Esophagus squamous epithelium (tissue), 5 donors: ENCODE results near the gene ZC3H12A. TPM values are rescaled to one million over a fixed set of nuclear protein-coding genes. Genes with fewer than 3 reads are reported as not detected.

ENCODE experiments used
- DNase-seq: peaks from one replicate; lab custom pipeline; 2025; lab: John Stamatoyannopoulos, UW
- H3K27ac ChIP-seq, 4 donors: fragments of 200-600 bp; sonication (generic); one replicate each; pipeline ENCODE4 v1.5.1; 2016 to 2019; ENCODE audit warnings: mild to moderate bottlenecking in 1 of 4
- H3K27me3 ChIP-seq, 4 donors: fragments of 200-600 bp; sonication (generic); 1 replicate in 3 of 4; 2 replicates in 1 of 4; pipeline versions ENCODE4 v1.5.1 to v1.6.0; 2017 to 2021; ENCODE audit warnings: antibody characterized with exemption in 1 of 4
- H3K36me3 ChIP-seq, 3 donors: fragments of 200-600 bp; sonication (generic); one replicate each; pipeline ENCODE4 v1.5.1; 2016 to 2019
- H3K4me1 ChIP-seq, 3 donors: fragments of 200-600 bp; sonication (generic); one replicate each; pipeline ENCODE4 v1.5.1; 2017 to 2019
- H3K4me3 ChIP-seq, 4 donors: fragments of 200-600 bp; sonication (generic); 1 replicate in 3 of 4; 2 replicates in 1 of 4; pipeline ENCODE4 v1.5.1; 2016 to 2019; ENCODE audit warnings: mild to moderate bottlenecking in 2 of 4, moderate library complexity in 1 of 4
- H3K9me3 ChIP-seq, 3 donors: fragments of 200-600 bp; sonication (generic); one replicate each; pipeline ENCODE4 v1.5.1; 2016 to 2019
- POLR2A ChIP-seq, 4 donors: fragments of 450-650 bp; IDR thresholded peaks; one replicate each; pipeline ENCODE4 v1.6.1; 2017; ENCODE audit warnings: antibody characterized with exemption in 4 of 4, mild to moderate bottlenecking in 4 of 4, moderate library complexity in 3 of 4
- WGBS, 2 donors: methylation state at CpG; one replicate each; pipeline ENCODE4 v1.1.5; 2018; 5-methylcytosine and 5-hydroxymethylcytosine counted together
- intact Hi-C: fragments of 100-400 bp; cut with DNase I; formaldehyde crosslinking; loops from one replicate; pipeline ENCODE4 v1.15.0; 2022
- total RNA-seq, 4 donors: library from RNA; depleted of rRNA; stranded (reverse); fragments of >200 nt; gene quantifications; one replicate each; pipeline ENCODE4 v1.1.0, GENCODE V29; 2016
- TF ChIP-seq, protein P1 (sequence below), 6 experiments: fragments of 450-650 bp in 4 of 6; fragments of 200-600 bp in 2 of 6; sonication (generic) in 2 of 6; IDR thresholded peaks; one replicate each; pipeline ENCODE4 v1.5.1; 2016 to 2019; ENCODE audit warnings: antibody characterized with exemption in 6 of 6, mild to moderate bottlenecking in 4 of 6, moderate library complexity in 4 of 6
- donor health status: DM: yes; HTN: yes; CAD: no.

ZC3H12A gene
- total RNA-seq, 4 donors from 2014 or later, result 11.6 to 132 (median 49.0) TPM

GRCh38 chr1:37432716-37433115 is 41.7 kb upstream of the ZC3H12A start:
- no peak for TF ChIP-seq POLR2A (IDR thresholded peaks at IDR 0.05)
- TF ChIP-seq, protein P1, sequence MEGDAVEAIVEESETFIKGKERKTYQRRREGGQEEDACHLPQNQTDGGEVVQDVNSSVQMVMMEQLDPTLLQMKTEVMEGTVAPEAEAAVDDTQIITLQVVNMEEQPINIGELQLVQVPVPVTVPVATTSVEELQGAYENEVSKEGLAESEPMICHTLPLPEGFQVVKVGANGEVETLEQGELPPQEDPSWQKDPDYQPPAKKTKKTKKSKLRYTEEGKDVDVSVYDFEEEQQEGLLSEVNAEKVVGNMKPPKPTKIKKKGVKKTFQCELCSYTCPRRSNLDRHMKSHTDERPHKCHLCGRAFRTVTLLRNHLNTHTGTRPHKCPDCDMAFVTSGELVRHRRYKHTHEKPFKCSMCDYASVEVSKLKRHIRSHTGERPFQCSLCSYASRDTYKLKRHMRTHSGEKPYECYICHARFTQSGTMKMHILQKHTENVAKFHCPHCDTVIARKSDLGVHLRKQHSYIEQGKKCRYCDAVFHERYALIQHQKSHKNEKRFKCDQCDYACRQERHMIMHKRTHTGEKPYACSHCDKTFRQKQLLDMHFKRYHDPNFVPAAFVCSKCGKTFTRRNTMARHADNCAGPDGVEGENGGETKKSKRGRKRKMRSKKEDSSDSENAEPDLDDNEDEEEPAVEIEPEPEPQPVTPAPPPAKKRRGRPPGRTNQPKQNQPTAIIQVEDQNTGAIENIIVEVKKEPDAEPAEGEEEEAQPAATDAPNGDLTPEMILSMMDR (IDR thresholded peaks at IDR 0.05), result no peak
- intact Hi-C loops, result loop anchor here (10.0 kb wide), 1 partner anchor 728 kb away; no protein-coding TSS in a partner anchor
- H3K4me3 ChIP-seq, result no peak overlapping the region
- no peak for DNase-seq
- H3K9me3 ChIP-seq, result no peaks in the 10 kb centered on the region
- WGBS, 2 donors, result 22 to 25% methylated on average over 2 to 4 of the region's 12 CpGs
- H3K4me1 ChIP-seq, result no peaks in the 10 kb centered on the region
- no peak overlapping the region for H3K27ac ChIP-seq
- no peaks in the 10 kb centered on the region for H3K36me3 ChIP-seq
- H3K27me3 ChIP-seq, result peaks cover 0 to 72% (median 0%) of the 10 kb centered on the region in 4 donors

GRCh38 chr1:37433171-37433570 is 41.2 kb upstream of the ZC3H12A start:
- intact Hi-C loops, result loop anchor here (10.0 kb wide), 1 partner anchor 728 kb away; no protein-coding TSS in a partner anchor
- Histone ChIP-seq H3K4me3 (no peak overlapping the region), H3K9me3 (no peaks in the 10 kb centered on the region), H3K27me3 (peaks cover 0 to 73% (median 0%) of the 10 kb centered on the region in 4 donors), H3K36me3 (no peaks in the 10 kb centered on the region), H3K4me1 (no peaks in the 10 kb centered on the region), H3K27ac (no peak overlapping the region)
- no peak for DNase-seq
- 46 to 56% methylated on average over 3 to 7 of the region's 12 CpGs for WGBS, 2 donors
- TF ChIP-seq, protein P1 (IDR thresholded peaks at IDR 0.05), result no peak
- TF ChIP-seq POLR2A (IDR thresholded peaks at IDR 0.05), result no peak

DNA sequence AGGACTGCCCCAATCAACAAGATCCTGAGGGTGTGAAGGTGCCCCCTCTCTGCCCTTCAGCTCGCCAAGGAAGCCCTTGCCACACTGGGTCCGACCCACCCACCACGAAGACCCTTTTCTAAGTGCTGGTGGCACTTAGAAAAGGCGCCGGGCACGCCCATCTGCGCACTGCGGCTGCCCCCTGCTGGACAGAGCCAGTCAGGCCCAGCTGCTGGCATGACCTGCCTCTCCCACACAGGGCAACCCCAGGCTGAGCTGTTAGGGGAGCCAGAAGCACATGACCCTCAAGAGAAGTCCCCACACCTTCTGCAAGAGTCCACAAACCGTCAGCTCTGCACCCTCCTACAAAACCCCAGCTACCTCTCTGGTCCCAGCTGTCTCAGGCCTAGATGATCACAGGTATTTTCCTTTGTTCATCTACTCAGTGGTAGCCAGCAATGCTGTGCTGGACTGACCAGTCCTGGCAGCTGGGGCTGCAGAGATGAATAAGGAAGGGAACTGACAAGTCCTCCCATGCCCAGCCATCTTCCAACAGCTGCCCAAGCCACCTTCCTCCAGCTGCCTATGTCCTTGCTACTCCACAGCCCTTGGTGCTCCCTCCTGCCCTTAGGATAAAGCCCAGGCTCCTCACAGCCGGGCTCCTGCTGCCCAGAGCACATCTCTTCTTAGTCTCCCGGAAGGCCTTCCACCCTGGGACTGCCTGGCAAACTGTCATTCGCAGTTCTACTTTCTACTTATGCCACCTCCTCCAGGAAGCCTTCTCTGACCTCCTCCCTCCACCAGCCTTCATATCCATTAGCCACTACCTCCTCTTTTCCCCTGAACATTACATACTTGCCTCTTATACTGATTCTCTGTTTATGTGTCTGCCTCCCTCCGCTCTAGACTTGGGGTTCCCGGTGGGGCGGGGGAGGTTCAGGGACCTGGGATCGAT is 39.8 kb upstream of the ZC3H12A start:
- 53 to 58% methylated on average over 7 of the region's 16 CpGs for WGBS, 2 donors

DNA sequence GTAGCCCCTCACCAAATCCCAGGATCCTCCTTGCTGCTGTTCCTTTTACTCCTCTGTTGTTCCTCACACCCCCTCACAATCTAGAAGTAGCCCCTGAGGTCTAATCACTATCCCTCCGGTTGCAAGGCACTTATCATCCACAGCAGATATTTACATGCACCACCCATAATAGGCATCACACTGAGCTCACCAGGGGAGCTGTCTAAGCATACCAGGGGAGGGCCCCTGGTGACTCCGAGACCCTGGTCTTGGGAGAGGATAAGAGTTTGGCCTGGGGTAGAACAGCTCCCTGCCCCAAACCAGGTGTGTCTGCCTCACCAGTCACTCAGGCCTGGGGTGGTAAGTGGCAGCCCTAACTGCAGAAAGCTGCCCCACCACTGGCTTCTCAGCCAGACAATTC is 37.3 kb upstream of the ZC3H12A start:
- Histone ChIP-seq H3K27ac (no peak overlapping the region), H3K4me3 (no peak overlapping the region), H3K4me1 (no peaks in the 10 kb centered on the region), H3K9me3 (no peaks in the 10 kb centered on the region), H3K36me3 (no peaks in the 10 kb centered on the region), H3K27me3 (peaks cover 0 to 83% (median 0%) of the 10 kb centered on the region in 4 donors)
- intact Hi-C loops, result loop anchor here (10.0 kb wide), 1 partner anchor 732 kb away; no protein-coding TSS in a partner anchor
- TF ChIP-seq POLR2A (IDR thresholded peaks at IDR 0.05), result no peak
- TF ChIP-seq, protein P1 (IDR thresholded peaks at IDR 0.05), result no peak
- no CpG with 5 or more reads among the region's 2 CpGs for WGBS, 2 donors
- DNase-seq, result no peak

More for the DNA sequence above, 39.8 kb upstream of the ZC3H12A start:
- intact Hi-C loops, result loop anchor here (10.0 kb wide), 1 partner anchor 730 kb away; no protein-coding TSS in a partner anchor
- Histone ChIP-seq H3K27ac (no peak overlapping the region), H3K36me3 (no peaks in the 10 kb centered on the region), H3K4me1 (no peaks in the 10 kb centered on the region), H3K4me3 (no peak overlapping the region), H3K9me3 (no peaks in the 10 kb centered on the region), H3K27me3 (peaks cover 0 to 79% (median 0%) of the 10 kb centered on the region in 4 donors)
- DNase-seq, result no peak
- TF ChIP-seq POLR2A (IDR thresholded peaks at IDR 0.05), result no peak
- TF ChIP-seq, protein P1 (IDR thresholded peaks at IDR 0.05), result peak; percentile 77 to 89 (median 82)
